ENCODE measurements around the gene SMYD4. TPM values are rescaled to one million over a fixed set of nuclear protein-coding genes. Genes with fewer than 3 reads are reported as not detected.
A peak's percentile ranks its signal among the peaks of the same experiment; 100 is the strongest.

SMYD4 gene
- total and polyA plus RNA-seq, 9 of the 15 experiments (the other 6 are each of a cell fraction or from before 2014, with no cell fraction given), result 1.3 to 10.2 (median 6.7) TPM

- TF ChIP-seq PTRF (tag; IDR thresholded peaks at IDR 0.05) (no peak), ZNF316 (IDR thresholded peaks at IDR 0.05) (peak; percentile 48), TAF15 (IDR thresholded peaks at IDR 0.05; ENCODE audit: low read depth, low read length) (no peak), HMG20A (CRISPR knock-in tag; conservative IDR thresholded peaks at IDR 0.05) (no peak), ZNF212 (CRISPR knock-in tag; IDR thresholded peaks at IDR 0.05) (no peak), KDM5B (IDR thresholded peaks at IDR 0.05; ENCODE audit: insufficient replicate concordance, low read depth, low read length) (no peak), TCF3 (CRISPR knock-in tag; IDR thresholded peaks at IDR 0.05) (peak; percentile 27; the same call in 1 of the 2 replicates), RFX7 (CRISPR knock-in tag; IDR thresholded peaks at IDR 0.05) (no peak), SMARCE1 (IDR thresholded peaks at IDR 0.05) (peak; percentile 31; the same call in 1 of the 2 replicates), NR2F6 (CRISPR knock-in tag; IDR thresholded peaks at IDR 0.05) (no peak), USF2 (CRISPR knock-in tag; IDR thresholded peaks at IDR 0.05) (no peak), ZBTB8A (IDR thresholded peaks at IDR 0.05; ENCODE audit: partially characterized antibody) (no peak), ILF3 (IDR thresholded peaks at IDR 0.05; ENCODE audit: borderline replicate concordance) (no peak), LEF1 (IDR thresholded peaks at IDR 0.05) (no peak), JUN (IDR thresholded peaks at IDR 0.05; ENCODE audit: borderline replicate concordance, low read depth, low read length) (0 out of 2 replicates have a peak, but pooled peaks have one; percentile 7), JUN (CRISPR knock-in tag; IDR thresholded peaks at IDR 0.05; ENCODE audit: borderline replicate concordance) (no peak), FOSL1 (tag; conservative IDR thresholded peaks at IDR 0.05) (peak; percentile 66), ZNF263 (CRISPR knock-in tag; IDR thresholded peaks at IDR 0.05; ENCODE audit: borderline replicate concordance) (peak; percentile 70; the same call in 1 of the 2 replicates), HEY1 (CRISPR knock-in tag; IDR thresholded peaks at IDR 0.05; ENCODE audit: borderline replicate concordance) (no peak), MEIS2 (IDR thresholded peaks at IDR 0.05; ENCODE audit: partially characterized antibody) (peak; percentile 38)
- TF ChIP-seq, protein P1, sequence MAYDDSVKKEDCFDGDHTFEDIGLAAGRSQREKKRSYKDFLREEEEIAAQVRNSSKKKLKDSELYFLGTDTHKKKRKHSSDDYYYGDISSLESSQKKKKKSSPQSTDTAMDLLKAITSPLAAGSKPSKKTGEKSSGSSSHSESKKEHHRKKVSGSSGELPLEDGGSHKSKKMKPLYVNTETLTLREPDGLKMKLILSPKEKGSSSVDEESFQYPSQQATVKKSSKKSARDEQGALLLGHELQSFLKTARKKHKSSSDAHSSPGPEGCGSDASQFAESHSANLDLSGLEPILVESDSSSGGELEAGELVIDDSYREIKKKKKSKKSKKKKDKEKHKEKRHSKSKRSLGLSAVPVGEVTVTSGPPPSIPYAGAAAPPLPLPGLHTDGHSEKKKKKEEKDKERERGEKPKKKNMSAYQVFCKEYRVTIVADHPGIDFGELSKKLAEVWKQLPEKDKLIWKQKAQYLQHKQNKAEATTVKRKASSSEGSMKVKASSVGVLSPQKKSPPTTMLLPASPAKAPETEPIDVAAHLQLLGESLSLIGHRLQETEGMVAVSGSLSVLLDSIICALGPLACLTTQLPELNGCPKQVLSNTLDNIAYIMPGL (CRISPR knock-in tag; IDR thresholded peaks at IDR 0.05), result no peak
- TF ChIP-seq, protein P2, sequence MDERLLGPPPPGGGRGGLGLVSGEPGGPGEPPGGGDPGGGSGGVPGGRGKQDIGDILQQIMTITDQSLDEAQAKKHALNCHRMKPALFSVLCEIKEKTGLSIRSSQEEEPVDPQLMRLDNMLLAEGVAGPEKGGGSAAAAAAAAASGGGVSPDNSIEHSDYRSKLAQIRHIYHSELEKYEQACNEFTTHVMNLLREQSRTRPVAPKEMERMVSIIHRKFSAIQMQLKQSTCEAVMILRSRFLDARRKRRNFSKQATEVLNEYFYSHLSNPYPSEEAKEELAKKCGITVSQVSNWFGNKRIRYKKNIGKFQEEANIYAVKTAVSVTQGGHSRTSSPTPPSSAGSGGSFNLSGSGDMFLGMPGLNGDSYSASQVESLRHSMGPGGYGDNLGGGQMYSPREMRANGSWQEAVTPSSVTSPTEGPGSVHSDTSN (CRISPR knock-in tag; IDR thresholded peaks at IDR 0.05; ENCODE audit: low read depth), result no peak
- TF ChIP-seq, protein P2 (tag; conservative IDR thresholded peaks at IDR 0.05; ENCODE audit: low read depth), result peak; percentile 55
- TF ChIP-seq, protein P3, sequence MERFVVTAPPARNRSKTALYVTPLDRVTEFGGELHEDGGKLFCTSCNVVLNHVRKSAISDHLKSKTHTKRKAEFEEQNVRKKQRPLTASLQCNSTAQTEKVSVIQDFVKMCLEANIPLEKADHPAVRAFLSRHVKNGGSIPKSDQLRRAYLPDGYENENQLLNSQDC (CRISPR knock-in tag; IDR thresholded peaks at IDR 0.05), result no peak
- TF ChIP-seq, protein P4, sequence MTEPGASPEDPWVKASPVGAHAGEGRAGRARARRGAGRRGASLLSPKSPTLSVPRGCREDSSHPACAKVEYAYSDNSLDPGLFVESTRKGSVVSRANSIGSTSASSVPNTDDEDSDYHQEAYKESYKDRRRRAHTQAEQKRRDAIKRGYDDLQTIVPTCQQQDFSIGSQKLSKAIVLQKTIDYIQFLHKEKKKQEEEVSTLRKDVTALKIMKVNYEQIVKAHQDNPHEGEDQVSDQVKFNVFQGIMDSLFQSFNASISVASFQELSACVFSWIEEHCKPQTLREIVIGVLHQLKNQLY (CRISPR knock-in tag; conservative IDR thresholded peaks at IDR 0.05), result no peak
Measured at GRCh38 chr17:1839516-1839915, 9.8 kb upstream of the SMYD4 start (continued).

All from K562 (cell line).